HEK293 (cell line): ENCODE results near the gene TMEM187.

ENCODE experiments used
- CTCF ChIA-PET: fragments of 350-600 bp; formaldehyde crosslinking; extraction: SDS; loops from one replicate; lab custom pipeline; 2021; ENCODE audit warnings: antibody characterized with exemption; lab: Yijun Ruan, JAX
- POLR2A ChIA-PET: fragments of 300-600 bp; formaldehyde crosslinking; extraction: SDS; loops from one replicate; lab custom pipeline; 2020; ENCODE audit warnings: antibody characterized with exemption, inconsistent platforms; lab: Yijun Ruan, JAX
- H3K27ac ChIP-seq: fragments of 200-500 bp; sonication (Bioruptor generic); 2 replicates; pipeline ENCODE4 v1.5.1; 2014; ENCODE audit warnings: low read depth, low read length, control low read depth, inconsistent platforms; ENCODE audit errors: extremely low read depth
- H3K36me3 ChIP-seq, 2 experiments: fragments of 200-500 bp in 1 of 2; sonication (Bioruptor generic) in 1 of 2; 1 replicate in 1 of 2; 2 replicates in 1 of 2; pipeline ENCODE4 v1.5.1; 2014 to 2017; ENCODE audit warnings: inconsistent platforms in 2 of 2, low read length in 2 of 2; ENCODE audit not compliant: control insufficient read depth in 2 of 2, insufficient read depth in 1 of 2
- H3K4me1 ChIP-seq: fragments of 200-500 bp; sonication (Bioruptor generic); 2 replicates; pipeline ENCODE4 v1.5.1; 2014; ENCODE audit warnings: mild to moderate bottlenecking, low read length, inconsistent platforms; ENCODE audit not compliant: control insufficient read depth, insufficient read depth
- H3K4me3 ChIP-seq: 2 replicates; pipeline ENCODE4 v1.5.1; 2011; ENCODE audit warnings: low read depth, mild to moderate bottlenecking, control low read depth, low read length, moderate library complexity
- H3K9me3 ChIP-seq: fragments of 200-500 bp; sonication (Bioruptor generic); 2 replicates; pipeline ENCODE4 v1.5.1; 2014; ENCODE audit warnings: low read depth, low read length, inconsistent platforms; ENCODE audit not compliant: control insufficient read depth, insufficient read depth
- CTCF ChIP-seq: fragments of 450-650 bp; formaldehyde crosslinking; IDR thresholded peaks from 2 replicates; pipeline ENCODE4 v1.5.1; 2016; ENCODE audit warnings: missing biosample characterization, missing genetic modification characterization
- EGR2 ChIP-seq: fragments of 450-650 bp; formaldehyde crosslinking; IDR thresholded peaks from 2 replicates; pipeline ENCODE4 v1.5.1; 2016; ENCODE audit warnings: low read depth, missing biosample characterization, missing genetic modification characterization
- FEZF1 ChIP-seq: fragments of 450-650 bp; formaldehyde crosslinking; IDR thresholded peaks from 2 replicates; pipeline ENCODE4 v1.5.1; 2016; ENCODE audit warnings: missing biosample characterization, missing genetic modification characterization
- GLIS1 ChIP-seq: fragments of 450-650 bp; formaldehyde crosslinking; IDR thresholded peaks from 2 replicates; pipeline ENCODE4 v1.5.1; 2016; ENCODE audit warnings: missing biosample characterization, missing genetic modification characterization
- GLIS2 ChIP-seq: fragments of 450-650 bp; formaldehyde crosslinking; IDR thresholded peaks from 2 replicates; pipeline ENCODE4 v1.5.1; 2016; ENCODE audit warnings: missing biosample characterization, missing genetic modification characterization
- HIC1 ChIP-seq: fragments of 450-650 bp; formaldehyde crosslinking; IDR thresholded peaks from 2 replicates; pipeline ENCODE4 v1.5.1; 2016; ENCODE audit warnings: missing biosample characterization, missing genetic modification characterization
- KLF17 ChIP-seq: fragments of 450-650 bp; formaldehyde crosslinking; IDR thresholded peaks from 2 replicates; pipeline ENCODE4 v1.5.1; 2016; ENCODE audit warnings: missing biosample characterization, missing genetic modification characterization
- PATZ1 ChIP-seq: fragments of 450-650 bp; formaldehyde crosslinking; IDR thresholded peaks from 2 replicates; pipeline ENCODE4 v1.5.1; 2016; ENCODE audit warnings: missing biosample characterization, missing genetic modification characterization
- PBX3 ChIP-seq: sonication (generic); formaldehyde crosslinking; IDR thresholded peaks from 2 replicates; pipeline ENCODE4 v1.8.1; 2022; ENCODE audit warnings: mild to moderate bottlenecking, moderate library complexity, missing genetic modification reagents
- PRDM1 ChIP-seq: fragments of 450-650 bp; formaldehyde crosslinking; IDR thresholded peaks from 2 replicates; pipeline ENCODE4; 2016; ENCODE audit warnings: missing biosample characterization, missing genetic modification characterization
- ZBTB20 ChIP-seq: fragments of 450-650 bp; formaldehyde crosslinking; IDR thresholded peaks from 2 replicates; pipeline ENCODE4 v1.5.1; 2016; ENCODE audit warnings: missing biosample characterization, missing genetic modification characterization
- ZBTB26 ChIP-seq: fragments of 450-650 bp; formaldehyde crosslinking; optimal IDR thresholded peaks from 2 replicates; pipeline ENCODE3; 2016; ENCODE audit warnings: missing biosample characterization, mild to moderate bottlenecking, missing genetic modification characterization
- ZBTB49 ChIP-seq: fragments of 450-650 bp; formaldehyde crosslinking; IDR thresholded peaks from 2 replicates; pipeline ENCODE4 v1.5.1; 2016; ENCODE audit warnings: missing biosample characterization, missing genetic modification characterization, low read depth
- ZIC2 ChIP-seq: fragments of 450-650 bp; formaldehyde crosslinking; IDR thresholded peaks from 2 replicates; pipeline ENCODE4 v1.5.1; 2016; ENCODE audit warnings: missing biosample characterization, missing genetic modification characterization
- ZNF335 ChIP-seq: fragments of 450-650 bp; formaldehyde crosslinking; conservative IDR thresholded peaks from 2 replicates; pipeline ENCODE4 v1.5.1; 2016; ENCODE audit warnings: missing biosample characterization, missing genetic modification characterization
- ZNF37A ChIP-seq: fragments of 450-650 bp; IDR thresholded peaks from 2 replicates; pipeline ENCODE4 v1.5.1; 2018; ENCODE audit warnings: missing biosample characterization, missing genetic modification characterization
- ZNF394 ChIP-seq: fragments of 450-650 bp; formaldehyde crosslinking; IDR thresholded peaks from 2 replicates; pipeline ENCODE4 v1.5.1; 2016; ENCODE audit warnings: missing biosample characterization, missing genetic modification characterization, mild to moderate bottlenecking, moderate library complexity, borderline replicate concordance
- ZNF426 ChIP-seq: fragments of 450-650 bp; formaldehyde crosslinking; IDR thresholded peaks from 2 replicates; pipeline ENCODE4 v1.5.1; 2017; ENCODE audit warnings: missing biosample characterization, missing genetic modification characterization, mild to moderate bottlenecking, inconsistent platforms, moderate library complexity
- ZNF600 ChIP-seq: fragments of 450-650 bp; formaldehyde crosslinking; IDR thresholded peaks from 2 replicates; pipeline ENCODE4 v1.5.1; 2016; ENCODE audit warnings: missing biosample characterization, missing genetic modification characterization
- ZNF670 ChIP-seq: fragments of 450-650 bp; formaldehyde crosslinking; IDR thresholded peaks from 2 replicates; pipeline ENCODE4 v1.5.1; 2016; ENCODE audit warnings: missing biosample characterization, missing genetic modification characterization, low read depth
- ZNF785 ChIP-seq: fragments of 450-650 bp; formaldehyde crosslinking; IDR thresholded peaks from 2 replicates; pipeline ENCODE4 v1.5.1; 2016; ENCODE audit warnings: missing biosample characterization, missing genetic modification characterization
- ZNF792 ChIP-seq: fragments of 450-650 bp; formaldehyde crosslinking; IDR thresholded peaks from 2 replicates; pipeline ENCODE4 v1.5.1; 2016; ENCODE audit warnings: missing biosample characterization, missing genetic modification characterization
- ZSCAN30 ChIP-seq: fragments of 450-650 bp; IDR thresholded peaks from 2 replicates; pipeline ENCODE4 v1.5.1; 2018; ENCODE audit warnings: missing biosample characterization, mild to moderate bottlenecking, missing genetic modification characterization, moderate library complexity

Gene TMEM187

GRCh38 chrX:154020536-154021115 is 48.1 kb downstream of the TMEM187 start (continued):
- TF ChIP-seq ZNF335 (tag by site-specific recombination) (peak; percentile 6), ZNF792 (tag by site-specific recombination) (no peak), ZNF426 (no peak), ZNF37A (tag by site-specific recombination) (no peak)

GRCh38 chrX:154021131-154021611 is 48.6 kb downstream of the TMEM187 start:
- POLR2A ChIA-PET, result no interaction called here
- H3K4me3 ChIP-seq, result no peak overlapping the region
- peak overlapping the region; percentile 92; the same call in 1 of the 2 replicates for H3K27ac ChIP-seq
- no peaks in the 10 kb centered on the region for H3K9me3 ChIP-seq
- H3K4me1 ChIP-seq, result peaks cover 8% of the 10 kb centered on the region; the same call in 1 of the 2 replicates
- H3K36me3 ChIP-seq, result peaks cover 5 to 24% of the 10 kb centered on the region in 2 experiments; a peak in 2 of 3 replicates
- CTCF ChIA-PET, result interaction anchor here (0.7 to 1.4 kb wide), 4 partner anchors 27 to 482 kb away, joined by 3 to 4 read pairs (median 4); no protein-coding TSS in a partner anchor
- TF ChIP-seq ZNF394 (0 out of 2 replicates have a peak, but pooled peaks have one; percentile 22), PATZ1 (tag by site-specific recombination) (peak; percentile 68), ZNF785 (tag by site-specific recombination) (no peak), EGR2 (tag by site-specific recombination) (no peak), GLIS2 (tag by site-specific recombination) (peak; percentile 95), ZSCAN30 (tag by site-specific recombination) (no peak), ZBTB49 (tag by site-specific recombination) (no peak), ZBTB20 (tag by site-specific recombination) (peak; percentile 64), ZNF335 (tag by site-specific recombination) (peak; percentile 7; the same call in 1 of the 2 replicates), PBX3 (CRISPR knock-in tag) (0 out of 2 replicates have a peak, but pooled peaks have one; percentile 10), PRDM1 (tag by site-specific recombination) (0 out of 2 replicates have a peak, but pooled peaks have one; percentile 30), FEZF1 (tag by site-specific recombination) (no peak), HIC1 (tag by site-specific recombination) (0 out of 2 replicates have a peak, but pooled peaks have one; percentile 22), ZNF600 (tag by site-specific recombination) (peak; percentile 99), ZIC2 (tag by site-specific recombination) (peak; percentile 16; the same call in 1 of the 2 replicates), CTCF (tag by site-specific recombination) (peak; percentile 58), GLIS1 (tag by site-specific recombination) (peak; percentile 35; the same call in 1 of the 2 replicates), ZBTB26 (no peak), ZNF670 (tag by site-specific recombination) (no peak), KLF17 (no peak)
